Stimulated activated CD4-positive, alpha-beta T cell treated with anti-CD3 and anti-CD28 coated beads, Interleukin-1b, Interleukin-23, amount 100 ng/mL, for 24 hours (primary cell): ENCODE results near the gene OR2S2.

Source experiments
- DNase-seq, 4 experiments: peaks; one replicate each; pipeline ENCODE4 v3.0.0-alpha.2; 2020; ENCODE audit warnings: low read depth in 4 of 4, low spot score in 1 of 4

Gene OR2S2

GRCh38 chr9:35965011-35965410 lies 7.1 kb upstream of the OR2S2 start:
- no peak for DNase-seq

GRCh38 chr9:35962126-35962906 lies 4.4 kb upstream of the OR2S2 start:
- no peak for DNase-seq

- DNase-seq, result no peak
Observed at GRCh38 chr9:35960039-35960655, 2.2 kb upstream of the OR2S2 start.

- DNase-seq, result no peak
Observed at GRCh38 chr9:35956651-35957050, 1.3 kb downstream of the OR2S2 start.

- DNase-seq, result peak in 3 of 4 experiments; percentile 3 to 21 (median 14)
Observed at GRCh38 chr9:35954942-35955546, 2.9 kb downstream of the OR2S2 start.

- DNase-seq, result no peak
Observed at GRCh38 chr9:35952526-35953191, 5.3 kb downstream of the OR2S2 start.

GRCh38 chr9:35951736-35952135 lies 6.2 kb downstream of the OR2S2 start:
- no peak for DNase-seq

GRCh38 chr9:35948901-35949318 lies 9.0 kb downstream of the OR2S2 start:
- DNase-seq, result no peak

GRCh38 chr9:35948451-35948850 lies 9.5 kb downstream of the OR2S2 start:
- no peak for DNase-seq

- DNase-seq, result peak; percentile 41 to 57 (median 56)
Observed at GRCh38 chr9:35945341-35946018, 12.5 kb downstream of the OR2S2 start.

- no peak for DNase-seq
Observed at GRCh38 chr9:35944841-35945240, 13.1 kb downstream of the OR2S2 start.

- DNase-seq, result no peak
Observed at GRCh38 chr9:35944173-35944572, 13.8 kb downstream of the OR2S2 start.

- DNase-seq, result no peak
Observed at GRCh38 chr9:35942286-35942685, 15.7 kb downstream of the OR2S2 start.

GRCh38 chr9:35940458-35941407 lies 17.2 kb downstream of the OR2S2 start:
- peak in 1 of 4 experiments; percentile 9 for DNase-seq

GRCh38 chr9:35939679-35940250 lies 18.2 kb downstream of the OR2S2 start:
- no peak for DNase-seq

- no peak for DNase-seq
Observed at GRCh38 chr9:35938474-35939356, 19.2 kb downstream of the OR2S2 start.

GRCh38 chr9:35937227-35937626 lies 20.7 kb downstream of the OR2S2 start:
- DNase-seq, result no peak

GRCh38 chr9:35935755-35936509 lies 22.0 kb downstream of the OR2S2 start:
- DNase-seq, result no peak
